SU-DHL-6 (cell line): ENCODE measurements around the gene CDH22.

Experiments used
- H2AFZ ChIP-seq: fragments of 200-600 bp; sonication (generic); 2 replicates; pipeline ENCODE4 v1.6.1; 2014; ENCODE audit warnings: low read depth, mild to moderate bottlenecking, moderate library complexity, mixed read lengths, antibody characterized with exemption, low read length; ENCODE audit not compliant: severe bottlenecking
- H3F3A ChIP-seq: fragments of 200-600 bp; shearing (Covaris generic); 2 replicates; pipeline ENCODE4 v1.6.0; 2016; ENCODE audit warnings: antibody characterized with exemption, mild to moderate bottlenecking; ENCODE audit not compliant: insufficient read depth
- H3K27ac ChIP-seq: fragments of 200-600 bp; sonication (generic); 2 replicates; pipeline ENCODE4 v1.5.1; 2016; ENCODE audit warnings: low read depth, mild to moderate bottlenecking, low read length, moderate library complexity, mixed read lengths
- H3K27me3 ChIP-seq: fragments of 200-600 bp; sonication (generic), shearing (Covaris generic); 2 replicates; pipeline ENCODE4 v1.6.0; 2014; ENCODE audit warnings: mild to moderate bottlenecking, low read length
- H3K36me3 ChIP-seq: fragments of 200-600 bp; sonication (generic); 2 replicates; pipeline ENCODE4 v1.6.1; 2014; ENCODE audit warnings: mild to moderate bottlenecking, low read length, mixed read lengths
- H3K4me2 ChIP-seq: fragments of 300-600, 200-600 bp; shearing (Covaris generic), sonication (generic); 2 replicates; pipeline ENCODE4 v1.6.0; 2014; ENCODE audit warnings: low read length, low read depth, mild to moderate bottlenecking; ENCODE audit not compliant: poor library complexity, severe bottlenecking
- H3K4me3 ChIP-seq: fragments of 200-600 bp; sonication (generic); 2 replicates; pipeline ENCODE4 v1.5.1; 2014; ENCODE audit warnings: antibody characterized with exemption, low read length, mild to moderate bottlenecking, mixed read lengths; ENCODE audit not compliant: insufficient read depth, poor library complexity, severe bottlenecking
- H3K79me2 ChIP-seq: fragments of 200-600 bp; sonication (generic); 2 replicates; pipeline ENCODE4 v1.6.1; 2014; ENCODE audit warnings: mild to moderate bottlenecking, low read length, moderate library complexity; ENCODE audit not compliant: insufficient read depth
- H3K9ac ChIP-seq: fragments of 200-600 bp; sonication (generic); 2 replicates; pipeline ENCODE4 v1.7.0; 2014; ENCODE audit warnings: mild to moderate bottlenecking, low read length
- H3K9me2 ChIP-seq: fragments of 200-600 bp; sonication (generic); replicated peaks from 2 replicates; pipeline ENCODE4 v1.6.1; 2014; ENCODE audit warnings: low read length; ENCODE audit not compliant: insufficient read depth
- H3K9me3 ChIP-seq: fragments of 200-600 bp; sonication (generic); 2 replicates; pipeline ENCODE4 v1.6.1; 2014; ENCODE audit warnings: low read length, mixed read lengths; ENCODE audit not compliant: insufficient read depth
- H4K20me1 ChIP-seq: fragments of 200-600 bp; sonication (generic); 2 replicates; pipeline ENCODE4 v1.6.1; 2014; ENCODE audit warnings: low read depth, mild to moderate bottlenecking, antibody characterized with exemption, low read length, moderate library complexity, mixed read lengths
- CTCF ChIP-seq: fragments of 200-600 bp; sonication (generic); IDR thresholded peaks from one replicate; pipeline ENCODE4 v1.5.1; 2017; ENCODE audit warnings: antibody characterized with exemption, mild to moderate bottlenecking, low read length, moderate library complexity; ENCODE audit not compliant: insufficient read depth, poor library complexity, severe bottlenecking
- EZH2phosphoT487 ChIP-seq: fragments of 200-600 bp; sonication (generic), shearing (Covaris generic); conservative IDR thresholded peaks from 2 replicates; pipeline ENCODE4 v1.6.1; 2018; ENCODE audit warnings: mild to moderate bottlenecking, antibody characterized with exemption, low read length, moderate library complexity, mixed read lengths

The CDH22 gene

GRCh38 chr20:46316984-46317684, 8.8 kb upstream of the CDH22 start:
- Histone ChIP-seq H3K79me2 (no peaks in the 10 kb centered on the region), H3K36me3 (no peaks in the 10 kb centered on the region), H3K4me2 (no peak overlapping the region), H3K27me3 (no peaks in the 10 kb centered on the region), H4K20me1 (no peaks in the 10 kb centered on the region), H3K9ac (no peak overlapping the region), H3F3A (no peaks in the 10 kb centered on the region), H3K9me3 (no peaks in the 10 kb centered on the region), H3K4me3 (no peak overlapping the region), H3K27ac (no peak overlapping the region), H3K9me2 (no peaks in the 10 kb centered on the region), H2AFZ (no peak overlapping the region)
- TF ChIP-seq CTCF (no peak), EZH2phosphoT487 (no peak)

- Histone ChIP-seq H3K9me2 (no peaks in the 10 kb centered on the region), H3K27ac (no peak overlapping the region), H3K9me3 (no peaks in the 10 kb centered on the region), H3K4me2 (no peak overlapping the region), H4K20me1 (no peaks in the 10 kb centered on the region), H3K27me3 (no peaks in the 10 kb centered on the region), H3K4me3 (no peak overlapping the region), H2AFZ (no peak overlapping the region), H3K36me3 (no peaks in the 10 kb centered on the region), H3K9ac (no peak overlapping the region), H3K79me2 (no peaks in the 10 kb centered on the region), H3F3A (no peaks in the 10 kb centered on the region)
- TF ChIP-seq CTCF (no peak), EZH2phosphoT487 (no peak)
Measured at GRCh38 chr20:46315311-46315710, 7.0 kb upstream of the CDH22 start.

- Histone ChIP-seq H3K4me3 (no peak overlapping the region), H3K36me3 (no peaks in the 10 kb centered on the region), H3K27ac (no peak overlapping the region), H4K20me1 (no peaks in the 10 kb centered on the region), H3K9me2 (no peaks in the 10 kb centered on the region), H3K79me2 (no peaks in the 10 kb centered on the region), H2AFZ (no peak overlapping the region), H3K4me2 (no peak overlapping the region), H3F3A (no peaks in the 10 kb centered on the region), H3K9me3 (no peaks in the 10 kb centered on the region), H3K27me3 (no peaks in the 10 kb centered on the region; the same call in 1 of the 2 replicates), H3K9ac (no peak overlapping the region)
- TF ChIP-seq CTCF: no peak
- no peak for TF ChIP-seq EZH2phosphoT487
Measured at GRCh38 chr20:46312945-46313861, 4.9 kb upstream of the CDH22 start.
